ENCODE results near the gene SCAPER. TPM values are rescaled to one million over a fixed set of nuclear protein-coding genes. Genes with fewer than 3 reads are reported as not detected.

SCAPER gene
- total and polyA plus RNA-seq, 10 donors = 3.9 to 53.3 (median 34.0) TPM

DNA sequence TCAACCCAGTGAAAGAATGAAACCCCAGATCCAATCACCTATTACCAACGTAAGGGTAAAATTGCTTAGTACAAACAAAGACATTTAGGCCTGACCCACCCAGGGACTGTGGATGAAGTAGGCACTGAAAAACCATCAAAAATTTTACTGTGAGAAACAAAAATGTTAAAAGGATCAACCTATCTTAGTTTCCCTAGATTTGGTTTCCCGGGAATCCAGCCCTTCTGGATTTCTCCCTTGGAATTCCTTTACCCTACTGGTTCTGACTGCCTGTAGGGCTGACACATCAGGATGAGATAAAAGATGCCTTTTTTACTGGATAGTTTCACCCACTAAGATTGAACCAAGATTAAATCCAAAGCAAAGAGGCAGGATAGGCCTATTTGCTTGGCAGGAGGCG, 102.7 kb downstream of the SCAPER start:
- H3K27me3 ChIP-seq (replicated peaks in 1 of 7) = no peaks in the 10 kb centered on the region
- WGBS, 5 donors = 92 to 99% (median 96%) methylated on average over 3 of the region's 3 CpGs
- peaks cover 0 to 62% (median 25%) of the 10 kb centered on the region in 6 donors for H3K36me3 ChIP-seq
- H3K4me3 ChIP-seq = no peak overlapping the region
- no peak for DNase-seq
- intact Hi-C loops (cut with DNase I; ENCODE audit: low total_unique reads) = no loop called here
- no peaks in the 10 kb centered on the region for H3K4me1 ChIP-seq
- no peak overlapping the region for H3K27ac ChIP-seq
- TF ChIP-seq POLR2AphosphoS5 (IDR thresholded peaks at IDR 0.05) (no peak), POLR2A (IDR thresholded peaks at IDR 0.05) (no peak)
- TF ChIP-seq, protein P1, sequence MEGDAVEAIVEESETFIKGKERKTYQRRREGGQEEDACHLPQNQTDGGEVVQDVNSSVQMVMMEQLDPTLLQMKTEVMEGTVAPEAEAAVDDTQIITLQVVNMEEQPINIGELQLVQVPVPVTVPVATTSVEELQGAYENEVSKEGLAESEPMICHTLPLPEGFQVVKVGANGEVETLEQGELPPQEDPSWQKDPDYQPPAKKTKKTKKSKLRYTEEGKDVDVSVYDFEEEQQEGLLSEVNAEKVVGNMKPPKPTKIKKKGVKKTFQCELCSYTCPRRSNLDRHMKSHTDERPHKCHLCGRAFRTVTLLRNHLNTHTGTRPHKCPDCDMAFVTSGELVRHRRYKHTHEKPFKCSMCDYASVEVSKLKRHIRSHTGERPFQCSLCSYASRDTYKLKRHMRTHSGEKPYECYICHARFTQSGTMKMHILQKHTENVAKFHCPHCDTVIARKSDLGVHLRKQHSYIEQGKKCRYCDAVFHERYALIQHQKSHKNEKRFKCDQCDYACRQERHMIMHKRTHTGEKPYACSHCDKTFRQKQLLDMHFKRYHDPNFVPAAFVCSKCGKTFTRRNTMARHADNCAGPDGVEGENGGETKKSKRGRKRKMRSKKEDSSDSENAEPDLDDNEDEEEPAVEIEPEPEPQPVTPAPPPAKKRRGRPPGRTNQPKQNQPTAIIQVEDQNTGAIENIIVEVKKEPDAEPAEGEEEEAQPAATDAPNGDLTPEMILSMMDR (IDR thresholded peaks at IDR 0.05 in 8 of 11, conservative IDR thresholded peaks at IDR 0.05 in 3 of 11) = no peak
- no peaks in the 10 kb centered on the region for H3K9me3 ChIP-seq

DNA sequence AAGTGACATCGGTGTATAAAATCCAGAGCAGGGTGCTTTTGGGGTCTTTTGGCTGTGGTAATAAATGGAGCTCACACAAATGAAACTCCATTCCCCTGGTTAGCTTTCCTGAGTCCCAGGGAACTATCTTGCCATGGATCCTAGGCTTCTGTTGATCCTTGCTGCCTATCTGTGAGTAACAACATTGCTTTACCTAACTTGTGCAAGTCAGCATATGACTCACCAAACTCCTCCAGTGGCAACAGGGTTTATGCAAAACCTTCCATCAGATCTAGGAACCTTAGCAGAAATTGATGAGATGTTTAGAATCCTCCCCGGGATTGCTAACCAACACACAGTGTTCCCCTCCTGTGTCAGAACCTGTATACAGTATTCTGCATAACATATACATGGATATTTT, 105.4 kb downstream of the SCAPER start:
- TF ChIP-seq POLR2AphosphoS5 (IDR thresholded peaks at IDR 0.05) = no peak
- TF ChIP-seq POLR2A (IDR thresholded peaks at IDR 0.05) = no peak
- TF ChIP-seq, protein P1 (IDR thresholded peaks at IDR 0.05 in 8 of 11, conservative IDR thresholded peaks at IDR 0.05 in 3 of 11) = no peak
- Histone ChIP-seq H3K4me3 (no peak overlapping the region), H3K27me3 (replicated peaks in 1 of 7) (no peaks in the 10 kb centered on the region), H3K36me3 (peaks cover 0 to 79% (median 27%) of the 10 kb centered on the region in 6 donors), H3K4me1 (no peaks in the 10 kb centered on the region), H3K27ac (no peak overlapping the region), H3K9me3 (no peaks in the 10 kb centered on the region)
- intact Hi-C loops (cut with DNase I; ENCODE audit: low total_unique reads) = no loop called here
- no peak for DNase-seq
- 61 to 100% (median 86%) methylated on average over 2 of the region's 2 CpGs for WGBS, 5 donors

DNA sequence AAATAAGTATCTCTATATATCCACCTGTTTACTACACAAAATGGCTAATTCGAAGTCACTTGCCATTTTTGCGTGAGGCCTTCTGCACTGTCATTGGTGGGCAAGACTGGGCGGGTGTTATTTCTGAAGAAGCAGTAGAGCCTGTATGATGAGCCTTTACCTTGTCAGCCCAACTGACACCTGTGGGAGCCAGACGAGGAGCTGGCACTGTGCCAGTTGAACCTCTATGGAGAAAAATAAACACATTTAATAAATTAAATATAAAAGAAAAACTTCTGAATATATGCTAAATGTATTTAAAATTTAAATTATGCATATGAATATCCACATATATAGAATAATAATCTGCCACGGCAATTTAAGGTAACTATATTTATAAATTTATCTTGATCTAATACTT, 109.9 kb downstream of the SCAPER start:
- Histone ChIP-seq H3K27me3 (replicated peaks in 1 of 7) (no peaks in the 10 kb centered on the region), H3K4me1 (no peaks in the 10 kb centered on the region), H3K36me3 (peaks cover 0 to 81% (median 45%) of the 10 kb centered on the region in 6 donors), H3K27ac (no peak overlapping the region), H3K4me3 (no peak overlapping the region), H3K9me3 (peaks cover 0 to 17% (median 9%) of the 10 kb centered on the region in 8 donors)
- WGBS, 5 donors = 90 to 95% (median 94%) methylated on average over 5 of the region's 5 CpGs
- intact Hi-C loops (cut with DNase I; ENCODE audit: low total_unique reads) = no loop called here
- no peak for TF ChIP-seq POLR2AphosphoS5 (IDR thresholded peaks at IDR 0.05)
- TF ChIP-seq POLR2A (IDR thresholded peaks at IDR 0.05) = no peak
- DNase-seq = no peak

DNA sequence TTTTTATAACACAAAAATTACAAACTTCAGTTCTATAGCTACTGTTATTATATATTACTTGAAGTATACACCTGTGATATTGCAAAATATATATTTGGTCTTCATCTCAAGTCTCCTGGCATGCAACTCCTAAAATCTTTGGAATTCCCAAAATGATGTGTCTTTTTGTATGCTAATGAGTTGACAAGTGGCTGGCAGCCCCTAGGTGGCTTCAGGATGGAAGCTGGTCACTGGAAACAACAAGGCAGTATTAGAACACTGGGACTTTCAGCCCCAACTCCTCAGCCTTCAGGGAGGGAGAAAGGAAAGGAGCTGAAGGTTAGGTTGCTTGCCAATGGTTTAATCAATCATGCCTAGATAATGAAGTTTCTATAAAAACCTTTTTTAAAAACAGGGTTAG, 112.0 kb downstream of the SCAPER start:
- no peak for DNase-seq
- intact Hi-C loops (cut with DNase I; ENCODE audit: low total_unique reads) = no loop called here
- peaks cover 0 to 17% (median 9%) of the 10 kb centered on the region in 8 donors for H3K9me3 ChIP-seq
- H3K36me3 ChIP-seq = peaks cover 0 to 69% (median 37%) of the 10 kb centered on the region in 6 donors
- no peaks in the 10 kb centered on the region for H3K4me1 ChIP-seq
- TF ChIP-seq, protein P1 (IDR thresholded peaks at IDR 0.05 in 8 of 11, conservative IDR thresholded peaks at IDR 0.05 in 3 of 11) = no peak
- TF ChIP-seq POLR2A (IDR thresholded peaks at IDR 0.05) = no peak
- no peak for TF ChIP-seq POLR2AphosphoS5 (IDR thresholded peaks at IDR 0.05)
- H3K4me3 ChIP-seq = no peak overlapping the region
- no peak overlapping the region for H3K27ac ChIP-seq
- H3K27me3 ChIP-seq (replicated peaks in 1 of 7) = no peaks in the 10 kb centered on the region

DNA sequence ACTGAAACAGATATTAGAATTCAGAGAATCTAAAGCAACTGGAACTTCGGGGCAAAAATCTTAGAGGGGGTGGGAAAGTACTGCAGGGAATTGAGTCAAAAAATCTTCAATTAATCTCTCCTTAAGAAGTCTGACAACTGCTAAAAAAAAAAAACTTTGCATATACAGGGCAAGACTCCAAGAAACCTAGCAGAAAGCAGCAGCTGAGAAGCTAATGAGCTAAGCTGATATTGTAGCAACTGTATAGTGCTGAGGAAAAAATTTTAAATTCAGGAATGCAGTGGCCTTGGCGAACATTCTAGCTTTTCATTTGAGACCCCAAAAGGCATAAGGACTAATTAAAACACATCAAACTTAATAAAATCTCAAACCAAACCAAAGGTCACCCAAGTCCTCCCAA, 113.6 kb downstream of the SCAPER start:
- H3K9me3 ChIP-seq = peaks cover 0 to 17% (median 9%) of the 10 kb centered on the region in 8 donors
- no peak overlapping the region for H3K4me3 ChIP-seq
- TF ChIP-seq, protein P1 (IDR thresholded peaks at IDR 0.05 in 8 of 11, conservative IDR thresholded peaks at IDR 0.05 in 3 of 11) = no peak
- TF ChIP-seq POLR2AphosphoS5 (IDR thresholded peaks at IDR 0.05) = no peak
- no peak for TF ChIP-seq POLR2A (IDR thresholded peaks at IDR 0.05)
- DNase-seq = no peak
- WGBS, 5 donors = 86 to 98% (median 95%) methylated on average over 2 of the region's 2 CpGs
- no peaks in the 10 kb centered on the region for H3K4me1 ChIP-seq
- intact Hi-C loops (cut with DNase I; ENCODE audit: low total_unique reads) = no loop called here
- no peaks in the 10 kb centered on the region for H3K27me3 ChIP-seq (replicated peaks in 1 of 7)
- H3K36me3 ChIP-seq = peaks cover 0 to 64% (median 37%) of the 10 kb centered on the region in 6 donors
- H3K27ac ChIP-seq = no peak overlapping the region
